Measurements from ENCODE around the gene EXOC1.

DNA sequence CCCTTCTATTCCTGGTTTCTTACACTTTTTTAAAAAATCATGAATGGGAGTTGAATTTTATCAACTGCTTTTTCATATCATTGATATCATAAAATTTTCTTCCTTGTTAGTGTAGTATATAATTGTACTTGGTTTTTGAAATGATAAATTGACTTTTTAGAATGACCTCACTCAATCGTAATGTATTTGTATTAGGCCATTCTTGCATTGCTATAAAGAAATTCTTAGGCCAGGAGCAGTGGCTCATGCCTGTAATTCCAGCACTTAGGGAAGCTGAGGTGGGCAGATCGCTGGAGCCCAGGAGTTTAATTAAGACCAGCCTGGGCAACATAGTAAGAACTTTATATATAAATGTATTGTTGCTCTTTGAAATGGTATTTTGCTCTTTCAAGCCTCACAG is 6.3 kb downstream of the EXOC1 start:
- TF ChIP-seq CTCF (optimal IDR thresholded peaks at IDR 0.05 in 1 of 3, IDR thresholded peaks at IDR 0.05 in 1 of 3, conservative IDR thresholded peaks at IDR 0.05 in 1 of 3; ENCODE audit: extremely low read depth in 1 of 3, insufficient read depth in 2 of 3, low read length in 3 of 3) = no peak
- TF ChIP-seq EZH2 (IDR thresholded peaks at IDR 0.05; ENCODE audit: low read length) = no peak
